ENCODE measurements around the gene EYA2.

GRCh38 chr20:46934746-46935287 lies 40.2 kb downstream of the EYA2 start:
- TF ChIP-seq CTCF (conservative IDR thresholded peaks at IDR 0.05 in 1 of 2, IDR thresholded peaks at IDR 0.05 in 1 of 2; ENCODE audit: extremely low read depth in 1 of 2, insufficient read depth in 1 of 2, low read depth in 1 of 2, low read length in 2 of 2) (no peak), EZH2 (IDR thresholded peaks at IDR 0.05; ENCODE audit: borderline replicate concordance, low read length) (no peak)

Data from mammary epithelial cell (primary cell).